Activated CD8-positive, alpha-beta memory T cell treated with anti-CD3 and anti-CD28 coated beads for 4 hours (primary cell): ENCODE results near the gene IGF1R.

Experiments
- DNase-seq, 2 donors: peaks; one replicate each; pipeline ENCODE4 v3.0.0-alpha.2; 2020; ENCODE audit warnings: low read depth in 2 of 2

IGF1R gene

GRCh38 chr15:98826658-98827057, 178.3 kb downstream of the IGF1R start:
- DNase-seq, result no peak

GRCh38 chr15:98827217-98827616, 178.9 kb downstream of the IGF1R start:
- DNase-seq, result no peak

- DNase-seq, result no peak
These were observed 181.8 kb downstream of the IGF1R start for GRCh38 chr15:98830034-98830634.

- DNase-seq, result no peak
These were observed 186.6 kb downstream of the IGF1R start for GRCh38 chr15:98834976-98835375.

- no peak for DNase-seq
These were observed 187.5 kb downstream of the IGF1R start for GRCh38 chr15:98835876-98836275.

- no peak for DNase-seq
These were observed 190.3 kb downstream of the IGF1R start for GRCh38 chr15:98838387-98839259.

GRCh38 chr15:98840053-98840452, 191.7 kb downstream of the IGF1R start:
- DNase-seq, result no peak

- no peak for DNase-seq
These were observed 193.2 kb downstream of the IGF1R start for GRCh38 chr15:98841419-98841970.

GRCh38 chr15:98842192-98842972, 194.0 kb downstream of the IGF1R start:
- no peak for DNase-seq

- DNase-seq, result no peak
These were observed 194.6 kb downstream of the IGF1R start for GRCh38 chr15:98842973-98843285.

- DNase-seq, result no peak
These were observed 195.5 kb downstream of the IGF1R start for GRCh38 chr15:98843844-98844243.

- DNase-seq, result no peak
These were observed 195.9 kb downstream of the IGF1R start for GRCh38 chr15:98844261-98844660.

GRCh38 chr15:98845138-98845884, 197.0 kb downstream of the IGF1R start:
- DNase-seq, result no peak

GRCh38 chr15:98850961-98851572, 202.7 kb downstream of the IGF1R start:
- DNase-seq, result peak; percentile 24 to 25

GRCh38 chr15:98853161-98853560, 204.8 kb downstream of the IGF1R start:
- peak in 1 of 2 donors; percentile 25 for DNase-seq

- DNase-seq, result no peak
These were observed 205.5 kb downstream of the IGF1R start for GRCh38 chr15:98853617-98854420.

- DNase-seq, result no peak
These were observed 206.2 kb downstream of the IGF1R start for GRCh38 chr15:98854496-98854895.

- DNase-seq, result no peak
These were observed 206.9 kb downstream of the IGF1R start for GRCh38 chr15:98855067-98855814.

GRCh38 chr15:98855815-98856531, 207.6 kb downstream of the IGF1R start:
- no peak for DNase-seq
